ENCODE data around the gene NR2C1.

DNA sequence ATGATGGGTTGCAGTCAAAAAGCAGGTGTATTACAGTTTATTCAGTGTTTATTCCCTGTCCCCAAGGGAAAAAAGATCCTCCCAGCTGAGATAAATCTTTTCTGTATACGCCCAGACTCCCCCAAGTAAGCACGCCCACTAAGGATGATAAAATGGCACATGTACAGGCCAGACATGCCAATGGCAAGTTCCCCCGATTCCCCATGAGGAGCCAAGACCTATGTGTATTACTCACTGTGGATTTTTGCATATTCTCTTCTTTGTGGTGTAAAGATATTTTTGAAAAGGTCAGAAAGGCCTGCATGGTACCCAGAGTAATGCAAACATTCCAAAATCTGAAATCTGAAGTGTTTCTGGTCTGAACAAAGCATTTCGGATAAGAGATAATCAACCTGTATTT, 22.2 kb downstream of the NR2C1 start:
- TF ChIP-seq CTCF (IDR thresholded peaks at IDR 0.05; ENCODE audit: low read depth, low read length): no peak
- TF ChIP-seq EZH2phosphoT487 (IDR thresholded peaks at IDR 0.05; ENCODE audit: low read depth): no peak
